HFFc6 (cell line): ENCODE data around the gene NSMCE1. TPM values are rescaled to one million over a fixed set of nuclear protein-coding genes. Genes with fewer than 3 reads are reported as not detected.

Source experiments
- DNase-seq: peaks from one replicate; pipeline ENCODE4 v3.0.0-alpha.2; 2018
- H3K27ac Mint-ChIP-seq: 2 replicates; pipeline ENCODE4 v1.8.0; 2020; ENCODE audit warnings: mild to moderate bottlenecking, mixed read lengths
- H3K27me3 Mint-ChIP-seq: 2 replicates; pipeline ENCODE4 v1.8.0; 2021; ENCODE audit warnings: mild to moderate bottlenecking, moderate library complexity, mixed read lengths; ENCODE audit not compliant: insufficient read depth
- H3K36me3 Mint-ChIP-seq: 2 replicates; pipeline ENCODE4 v1.8.0; 2021; ENCODE audit warnings: low read depth, mixed read lengths
- H3K4me1 Mint-ChIP-seq: 2 replicates; pipeline ENCODE4 v1.8.0; 2020; ENCODE audit warnings: low read depth, mixed read lengths
- H3K4me3 Mint-ChIP-seq: 2 replicates; pipeline ENCODE4 v1.8.0; 2020; ENCODE audit warnings: mild to moderate bottlenecking, moderate library complexity, mixed read lengths
- H3K9me3 Mint-ChIP-seq: 2 replicates; pipeline ENCODE4 v1.8.0; 2020; ENCODE audit warnings: mild to moderate bottlenecking, mixed read lengths
- total RNA-seq, 6 experiments: library from RNA; stranded (reverse); fragmentation: NEBNext Ultra II Directional; extraction: Animal tissue kit (Norgen Biotek cat#: 25700); gene quantifications; 2 replicates in 1 of 6; 3 replicates in 5 of 6; pipeline ENCODE4 v1.2.3, GENCODE V29; 2021
- TF ChIP-seq, protein P1 (sequence below): fragments of 200-600 bp; sonication (generic); IDR thresholded peaks from 2 replicates; pipeline ENCODE4 v1.5.0; 2021; ENCODE audit warnings: antibody characterized with exemption, mild to moderate bottlenecking

The NSMCE1 gene
- total RNA-seq, 6 experiments from 2014 or later: 63.6 to 71.3 (median 66.5) TPM

GRCh38 chr16:27272076-27272475, 3.5 kb upstream of the NSMCE1 start:
- TF ChIP-seq, protein P1, sequence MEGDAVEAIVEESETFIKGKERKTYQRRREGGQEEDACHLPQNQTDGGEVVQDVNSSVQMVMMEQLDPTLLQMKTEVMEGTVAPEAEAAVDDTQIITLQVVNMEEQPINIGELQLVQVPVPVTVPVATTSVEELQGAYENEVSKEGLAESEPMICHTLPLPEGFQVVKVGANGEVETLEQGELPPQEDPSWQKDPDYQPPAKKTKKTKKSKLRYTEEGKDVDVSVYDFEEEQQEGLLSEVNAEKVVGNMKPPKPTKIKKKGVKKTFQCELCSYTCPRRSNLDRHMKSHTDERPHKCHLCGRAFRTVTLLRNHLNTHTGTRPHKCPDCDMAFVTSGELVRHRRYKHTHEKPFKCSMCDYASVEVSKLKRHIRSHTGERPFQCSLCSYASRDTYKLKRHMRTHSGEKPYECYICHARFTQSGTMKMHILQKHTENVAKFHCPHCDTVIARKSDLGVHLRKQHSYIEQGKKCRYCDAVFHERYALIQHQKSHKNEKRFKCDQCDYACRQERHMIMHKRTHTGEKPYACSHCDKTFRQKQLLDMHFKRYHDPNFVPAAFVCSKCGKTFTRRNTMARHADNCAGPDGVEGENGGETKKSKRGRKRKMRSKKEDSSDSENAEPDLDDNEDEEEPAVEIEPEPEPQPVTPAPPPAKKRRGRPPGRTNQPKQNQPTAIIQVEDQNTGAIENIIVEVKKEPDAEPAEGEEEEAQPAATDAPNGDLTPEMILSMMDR: no peak
- H3K4me3 Mint-ChIP-seq: no peak overlapping the region
- peaks cover 11% of the 10 kb centered on the region for H3K36me3 Mint-ChIP-seq
- H3K27me3 Mint-ChIP-seq: no peaks in the 10 kb centered on the region
- H3K9me3 Mint-ChIP-seq: no peaks in the 10 kb centered on the region; the same call in 1 of the 2 replicates
- H3K27ac Mint-ChIP-seq: peak overlapping the region; percentile 38; the same call in 1 of the 2 replicates
- DNase-seq: no peak
- peaks cover 28% of the 10 kb centered on the region for H3K4me1 Mint-ChIP-seq

DNA sequence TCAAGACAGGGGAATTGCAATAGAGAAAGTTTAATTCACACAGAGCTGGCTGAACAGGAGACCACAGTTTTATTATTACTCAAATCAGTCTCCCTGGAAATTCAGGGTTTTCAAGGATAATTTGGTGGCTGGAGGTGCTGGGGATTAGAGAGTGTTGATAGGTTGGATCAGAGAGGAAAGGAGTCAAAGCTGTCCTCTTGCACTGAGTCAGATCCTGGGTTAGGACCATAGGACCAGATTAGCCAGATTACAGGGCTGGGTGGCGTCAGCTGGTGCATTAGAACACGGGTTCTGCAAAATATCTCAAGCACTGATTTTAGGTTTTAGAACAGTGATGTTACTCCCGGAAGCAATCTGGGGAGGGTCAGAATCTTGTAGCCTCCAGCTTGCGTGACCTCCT, 1.8 kb upstream of the NSMCE1 start:
- no peak for DNase-seq
- no peaks in the 10 kb centered on the region for H3K27me3 Mint-ChIP-seq
- H3K4me1 Mint-ChIP-seq: peaks cover 36% of the 10 kb centered on the region
- H3K27ac Mint-ChIP-seq: no peak overlapping the region
- no peaks in the 10 kb centered on the region; the same call in 1 of the 2 replicates for H3K9me3 Mint-ChIP-seq
- H3K36me3 Mint-ChIP-seq: peaks cover 11% of the 10 kb centered on the region
- H3K4me3 Mint-ChIP-seq: no peak overlapping the region
- TF ChIP-seq, protein P1: no peak

DNA sequence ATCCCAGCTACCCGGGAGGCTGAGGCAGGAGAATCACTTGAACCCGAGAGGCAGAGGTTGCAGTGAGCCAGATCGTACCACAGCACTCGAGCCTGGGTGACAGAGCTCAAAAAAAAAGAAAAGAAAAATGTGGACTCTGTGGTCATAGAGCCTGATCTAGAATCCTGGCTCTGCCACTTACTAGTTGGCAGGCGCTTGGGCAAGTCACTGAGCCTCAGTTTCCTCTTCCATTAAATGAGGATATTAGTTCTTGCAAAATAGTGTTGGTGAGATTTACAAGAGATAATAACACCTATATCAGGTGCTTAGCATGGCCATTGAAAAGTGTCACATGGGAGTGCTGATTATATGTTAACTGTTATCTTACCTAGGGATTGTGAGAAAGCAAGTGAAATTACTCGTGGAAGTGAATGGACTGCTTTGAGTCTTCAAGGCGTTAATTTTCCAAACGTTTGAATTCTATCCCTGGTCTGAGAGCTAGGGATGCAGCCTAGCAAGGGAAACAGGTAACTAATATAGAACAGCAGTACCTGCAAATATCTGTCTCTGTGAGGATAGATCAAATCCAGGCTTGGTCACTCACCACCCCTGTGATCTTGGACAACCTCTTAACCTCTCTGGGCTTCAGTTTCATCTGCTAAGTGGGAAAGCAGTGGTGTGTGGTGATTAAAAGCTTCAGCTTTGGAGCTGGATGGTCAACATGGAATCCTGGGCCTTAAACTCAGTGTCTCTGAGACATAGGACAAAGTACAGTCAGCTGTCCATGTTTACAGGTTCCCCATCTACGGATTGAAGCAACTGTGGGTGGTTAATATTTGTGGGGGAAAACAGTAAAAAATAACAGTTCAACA, 953 bp upstream of the NSMCE1 start:
- Mint-ChIP-seq H3K4me1 (peaks cover 44% of the 10 kb centered on the region), H3K27ac (peak overlapping the region; percentile 95; the same call in 1 of the 2 replicates), H3K9me3 (no peaks in the 10 kb centered on the region; the same call in 1 of the 2 replicates), H3K4me3 (peak overlapping the region; percentile 93), H3K27me3 (no peaks in the 10 kb centered on the region), H3K36me3 (peaks cover 11% of the 10 kb centered on the region)
- TF ChIP-seq, protein P1: no peak
- no peak for DNase-seq

DNA sequence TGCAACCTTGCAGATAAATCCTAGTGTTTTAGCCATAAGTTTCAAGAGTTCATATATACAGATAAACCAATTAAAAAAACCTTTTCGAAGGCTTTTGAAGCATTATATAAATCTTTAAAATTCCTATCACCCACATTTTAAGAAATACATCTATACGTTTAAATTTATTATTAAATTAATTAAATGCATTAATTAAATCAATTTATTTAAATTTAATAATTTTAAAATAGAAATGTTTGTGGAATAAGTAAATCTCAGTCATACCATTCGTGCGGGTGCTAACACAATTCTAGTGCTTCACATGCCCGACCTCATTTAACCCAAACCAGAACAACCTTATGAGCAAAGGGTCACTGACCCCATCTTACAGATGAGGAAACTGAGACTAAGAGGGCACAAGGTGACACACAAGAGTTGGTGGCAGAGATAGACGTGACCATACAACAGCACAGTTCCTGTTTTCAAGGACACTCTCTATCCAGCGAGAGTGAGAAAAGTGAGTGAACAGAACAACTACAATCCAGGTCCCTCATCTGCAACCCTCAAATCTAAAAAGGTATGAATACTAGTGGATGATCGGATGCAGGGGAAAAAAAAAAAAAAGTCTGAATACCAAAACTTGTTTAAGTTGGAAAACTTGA, 1.4 kb downstream of the NSMCE1 start:
- DNase-seq: no peak
- no peak overlapping the region for H3K27ac Mint-ChIP-seq
- no peaks in the 10 kb centered on the region; the same call in 1 of the 2 replicates for H3K9me3 Mint-ChIP-seq
- no peaks in the 10 kb centered on the region for H3K27me3 Mint-ChIP-seq
- peaks cover 16% of the 10 kb centered on the region for H3K36me3 Mint-ChIP-seq
- peaks cover 52% of the 10 kb centered on the region for H3K4me1 Mint-ChIP-seq
- peak overlapping the region; percentile 93 for H3K4me3 Mint-ChIP-seq
- TF ChIP-seq, protein P1: no peak

DNA sequence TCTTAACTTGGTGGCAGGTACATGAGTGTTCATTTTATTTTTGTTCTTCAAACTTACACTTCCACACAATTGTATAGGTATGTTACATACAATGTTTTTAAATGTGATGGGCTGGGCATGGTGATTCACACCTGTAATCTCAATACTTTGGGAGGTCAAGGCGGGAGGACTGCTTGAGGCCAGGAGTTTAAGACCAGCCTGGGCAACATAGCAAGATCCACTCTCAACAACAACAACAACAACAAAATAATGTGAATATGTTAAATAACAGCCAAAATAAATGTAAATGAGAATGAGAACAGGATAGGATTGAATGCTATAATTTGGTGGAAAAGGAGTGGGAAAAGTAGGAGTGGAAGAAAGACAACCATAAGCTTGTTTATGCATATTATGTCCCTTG, 2.6 kb downstream of the NSMCE1 start:
- Mint-ChIP-seq H3K36me3 (peaks cover 10% of the 10 kb centered on the region), H3K4me3 (no peak overlapping the region), H3K9me3 (no peaks in the 10 kb centered on the region; the same call in 1 of the 2 replicates), H3K27me3 (no peaks in the 10 kb centered on the region), H3K27ac (no peak overlapping the region; the same call in 1 of the 2 replicates), H3K4me1 (peaks cover 49% of the 10 kb centered on the region)
- TF ChIP-seq, protein P1: no peak
- DNase-seq: no peak
